Keratinocyte (primary cell): ENCODE results near the gene MPND. TPM values are rescaled to one million over a fixed set of nuclear protein-coding genes. Genes with fewer than 3 reads are reported as not detected.

ENCODE experiments used
- DNase-seq: peaks from one replicate; pipeline ENCODE4 v3.0.0-alpha.2; 2011; ENCODE audit warnings: low read depth, missing footprints, low spot score
- FAIRE-seq: peaks from 2 replicates; lab custom pipeline; 2011; peaks lifted over from hg19 to GRCh38; lab: Jason Lieb, UNC
- H2AFZ ChIP-seq: 2 replicates; pipeline ENCODE4 v1.6.0; 2012; ENCODE audit warnings: low read length, control low read depth, inconsistent platforms; ENCODE audit not compliant: control insufficient read depth
- H3K27ac ChIP-seq: 2 replicates; pipeline ENCODE4 v1.5.1; 2011; ENCODE audit warnings: low read length; ENCODE audit not compliant: control insufficient read depth, insufficient read depth
- H3K27me3 ChIP-seq: 3 replicates; pipeline ENCODE4 v1.6.0; 2011; ENCODE audit warnings: low read length; ENCODE audit not compliant: control insufficient read depth, insufficient read depth; ENCODE audit errors: extremely low read depth
- H3K36me3 ChIP-seq, 2 experiments: 2 replicates in 1 of 2; 3 replicates in 1 of 2; pipeline ENCODE4 v1.5.1; 2011; ENCODE audit warnings: low read length in 2 of 2, mild to moderate bottlenecking in 1 of 2; ENCODE audit not compliant: control insufficient read depth in 2 of 2, insufficient read depth in 2 of 2; ENCODE audit errors: extremely low read depth in 1 of 2
- H3K4me1 ChIP-seq: 3 replicates; pipeline ENCODE4 v1.5.1; 2011; ENCODE audit warnings: low read length; ENCODE audit not compliant: control insufficient read depth, insufficient read depth; ENCODE audit errors: extremely low read depth
- H3K4me2 ChIP-seq: 3 replicates; pipeline ENCODE4 v1.6.0; 2011; ENCODE audit warnings: low read depth, low read length; ENCODE audit not compliant: control insufficient read depth, insufficient read depth; ENCODE audit errors: extremely low read depth
- H3K4me3 ChIP-seq, 3 experiments: fragments of 200-600 bp in 1 of 3; sonication (generic) in 1 of 3; 2 replicates in 2 of 3; 3 replicates in 1 of 3; pipeline ENCODE4 v1.5.1; 2011 to 2016; ENCODE audit warnings: low read length in 3 of 3, mild to moderate bottlenecking in 3 of 3, control low read depth in 2 of 3, inconsistent platforms in 1 of 3, low read depth in 1 of 3, mixed read lengths in 1 of 3, mixed run types in 1 of 3, moderate library complexity in 1 of 3; ENCODE audit not compliant: control insufficient read depth in 2 of 3, insufficient read depth in 2 of 3; ENCODE audit errors: extremely low read depth in 1 of 3
- H3K79me2 ChIP-seq: 2 replicates; pipeline ENCODE4 v1.6.0; 2012; ENCODE audit warnings: low read length; ENCODE audit not compliant: control insufficient read depth, insufficient read depth
- H3K9ac ChIP-seq: 3 replicates; pipeline ENCODE4 v1.6.0; 2011; ENCODE audit warnings: low read length; ENCODE audit not compliant: control insufficient read depth, insufficient read depth; ENCODE audit errors: extremely low read depth
- H3K9me1 ChIP-seq: 3 replicates; pipeline ENCODE4 v1.6.0; 2011; ENCODE audit warnings: low read length; ENCODE audit not compliant: control insufficient read depth, insufficient read depth; ENCODE audit errors: extremely low read depth
- H3K9me3 ChIP-seq: 2 replicates; pipeline ENCODE4 v1.5.1; 2012; ENCODE audit warnings: low read depth, low read length; ENCODE audit not compliant: control insufficient read depth
- H4K20me1 ChIP-seq: 3 replicates; pipeline ENCODE4 v1.6.0; 2011; ENCODE audit warnings: low read length; ENCODE audit not compliant: control insufficient read depth, insufficient read depth; ENCODE audit errors: extremely low read depth
- CTCF ChIP-seq, 3 experiments: IDR thresholded peaks in 1 of 3; conservative IDR thresholded peaks in 1 of 3; optimal IDR thresholded peaks in 1 of 3; 2 replicates in 2 of 3; 3 replicates in 1 of 3; pipeline versions ENCODE3 to v1.5.1; 2011; ENCODE audit warnings: low read length in 3 of 3, mild to moderate bottlenecking in 3 of 3, moderate library complexity in 2 of 3, control low read depth in 1 of 3, inconsistent platforms in 1 of 3; ENCODE audit not compliant: insufficient read depth in 2 of 3; ENCODE audit errors: extremely low read depth in 1 of 3
- EZH2 ChIP-seq: IDR thresholded peaks from one replicate; pipeline ENCODE4 v1.6.1; 2012; ENCODE audit warnings: inconsistent platforms, mild to moderate bottlenecking, low read length, moderate library complexity
- dilution Hi-C: fragments of 300-500 bp; cut with MboI; formaldehyde crosslinking; loops from one replicate; pipeline ENCODE4 v1.7.0; 2020; ENCODE audit warnings: low sequenced_read_pairs; ENCODE audit not compliant: extremely low pct_ligation_motif_present
- polyA plus RNA-seq, 5 experiments: library from polyadenylated mRNA; depleted of rRNA in 3 of 5; stranded (reverse) in 3 of 5; stranded (forward) in 1 of 5; unstranded in 1 of 5; fragments of >200 nt; gene quantifications; 1 replicate in 1 of 5; 2 replicates in 3 of 5; 3 replicates in 1 of 5; pipeline versions ENCODE4 v1.2.1 to v1.2.3, GENCODE V29; 2011 to 2012; ENCODE audit warnings: missing spikeins in 2 of 5, low read depth in 1 of 5, low replicate concordance in 1 of 5

MPND gene
- polyA plus RNA-seq, 1 donor (not counting 4 experiments of a cell fraction or from before 2014, with no cell fraction given) = 4.2 TPM

GRCh38 chr19:4390017-4390566 is 46.7 kb downstream of the MPND start:
- dilution Hi-C loops = no loop called here
- Histone ChIP-seq H3K4me1 (peaks cover 34% of the 10 kb centered on the region), H3K9ac (peak overlapping the region; percentile 48), H3K27ac (peak overlapping the region; percentile 56), H3K4me2 (peak overlapping the region; percentile 29), H4K20me1 (peaks cover 12% of the 10 kb centered on the region), H3K9me3 (no peaks in the 10 kb centered on the region), H3K27me3 (no peaks in the 10 kb centered on the region), H3K9me1 (no peaks in the 10 kb centered on the region), H3K4me3 (no peak overlapping the region), H3K36me3 (peaks cover 12 to 14% of the 10 kb centered on the region in 2 experiments), H3K79me2 (peaks cover 95% of the 10 kb centered on the region), H2AFZ (no peak overlapping the region)
- TF ChIP-seq CTCF (optimal IDR thresholded peaks at IDR 0.05 in 1 of 3, IDR thresholded peaks at IDR 0.05 in 1 of 3, conservative IDR thresholded peaks at IDR 0.05 in 1 of 3; ENCODE audit: extremely low read depth in 1 of 3, insufficient read depth in 2 of 3, low read length in 3 of 3) = no peak
- TF ChIP-seq EZH2 = no peak
- FAIRE-seq (no peak), DNase-seq (no peak)

GRCh38 chr19:4390567-4391305 is 47.4 kb downstream of the MPND start:
- no peaks in the 10 kb centered on the region for H3K9me3 ChIP-seq
- DNase-seq (no peak), FAIRE-seq (peak; percentile 5)
- H3K4me1 ChIP-seq = peaks cover 34% of the 10 kb centered on the region
- H3K9ac ChIP-seq = peak overlapping the region; percentile 48
- no peaks in the 10 kb centered on the region for H3K9me1 ChIP-seq
- peaks cover 93% of the 10 kb centered on the region for H3K79me2 ChIP-seq
- peak overlapping the region; percentile 54 for H3K4me2 ChIP-seq
- peak overlapping the region in 2 of 3 experiments; percentile 12 to 19 for H3K4me3 ChIP-seq
- H4K20me1 ChIP-seq = peaks cover 10% of the 10 kb centered on the region
- H3K27me3 ChIP-seq = no peaks in the 10 kb centered on the region
- peaks cover 13 to 14% of the 10 kb centered on the region in 2 experiments for H3K36me3 ChIP-seq
- TF ChIP-seq EZH2 = no peak
- TF ChIP-seq CTCF (optimal IDR thresholded peaks at IDR 0.05 in 1 of 3, IDR thresholded peaks at IDR 0.05 in 1 of 3, conservative IDR thresholded peaks at IDR 0.05 in 1 of 3; ENCODE audit: extremely low read depth in 1 of 3, insufficient read depth in 2 of 3, low read length in 3 of 3) = no peak
- no peak overlapping the region for H2AFZ ChIP-seq
- peak overlapping the region; percentile 56 for H3K27ac ChIP-seq
- dilution Hi-C loops = no loop called here
